Measurements from ENCODE around the gene TMEM59L. TPM values are rescaled to one million over a fixed set of nuclear protein-coding genes. Genes with fewer than 3 reads are reported as not detected.

Gene TMEM59L
- total and polyA plus RNA-seq, 9 of the 15 experiments (the other 6 are each of a cell fraction or from before 2014, with no cell fraction given): 0.37 TPM; not detected in 8

DNA sequence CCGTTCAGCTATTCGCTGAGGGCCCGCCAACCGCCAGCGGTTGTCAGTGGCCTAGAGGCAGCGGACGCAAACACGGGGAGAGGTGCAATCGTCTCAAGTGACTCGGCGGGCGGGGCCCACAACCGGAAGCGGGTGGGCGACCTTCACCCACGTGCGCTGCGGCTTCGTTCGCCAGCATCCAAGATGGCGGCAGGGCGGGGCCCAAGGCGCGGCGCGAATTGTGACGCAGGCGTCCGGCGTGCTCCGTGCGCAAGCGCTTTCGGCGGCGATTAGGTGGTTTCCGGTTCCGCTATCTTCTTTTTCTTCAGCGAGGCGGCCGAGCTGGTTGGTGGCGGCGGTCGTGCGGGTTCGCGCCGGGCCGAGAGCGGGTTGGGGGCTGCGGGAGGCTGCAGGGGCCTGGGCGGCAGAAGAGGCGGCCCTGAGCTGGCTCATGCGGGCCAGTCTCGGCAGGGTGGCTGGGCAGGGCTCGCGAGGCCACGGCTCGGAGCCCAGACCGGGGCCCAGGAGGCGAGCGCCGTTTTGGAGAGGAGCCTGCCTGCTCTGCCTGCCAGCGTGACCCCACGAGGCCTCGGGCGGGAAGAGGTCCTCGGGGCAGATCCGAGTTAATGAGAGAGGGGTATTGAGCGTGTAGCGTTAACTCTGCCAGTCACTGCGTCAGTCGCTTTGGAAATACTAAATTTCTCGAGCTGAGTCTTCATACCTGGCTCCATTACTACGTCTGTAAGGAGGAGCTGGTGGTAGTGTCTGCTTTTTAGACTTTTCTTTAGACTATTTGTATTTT, 40.9 kb upstream of the TMEM59L start, which contains the start of gene UBA52 (continued):
- TF ChIP-seq, protein P1, sequence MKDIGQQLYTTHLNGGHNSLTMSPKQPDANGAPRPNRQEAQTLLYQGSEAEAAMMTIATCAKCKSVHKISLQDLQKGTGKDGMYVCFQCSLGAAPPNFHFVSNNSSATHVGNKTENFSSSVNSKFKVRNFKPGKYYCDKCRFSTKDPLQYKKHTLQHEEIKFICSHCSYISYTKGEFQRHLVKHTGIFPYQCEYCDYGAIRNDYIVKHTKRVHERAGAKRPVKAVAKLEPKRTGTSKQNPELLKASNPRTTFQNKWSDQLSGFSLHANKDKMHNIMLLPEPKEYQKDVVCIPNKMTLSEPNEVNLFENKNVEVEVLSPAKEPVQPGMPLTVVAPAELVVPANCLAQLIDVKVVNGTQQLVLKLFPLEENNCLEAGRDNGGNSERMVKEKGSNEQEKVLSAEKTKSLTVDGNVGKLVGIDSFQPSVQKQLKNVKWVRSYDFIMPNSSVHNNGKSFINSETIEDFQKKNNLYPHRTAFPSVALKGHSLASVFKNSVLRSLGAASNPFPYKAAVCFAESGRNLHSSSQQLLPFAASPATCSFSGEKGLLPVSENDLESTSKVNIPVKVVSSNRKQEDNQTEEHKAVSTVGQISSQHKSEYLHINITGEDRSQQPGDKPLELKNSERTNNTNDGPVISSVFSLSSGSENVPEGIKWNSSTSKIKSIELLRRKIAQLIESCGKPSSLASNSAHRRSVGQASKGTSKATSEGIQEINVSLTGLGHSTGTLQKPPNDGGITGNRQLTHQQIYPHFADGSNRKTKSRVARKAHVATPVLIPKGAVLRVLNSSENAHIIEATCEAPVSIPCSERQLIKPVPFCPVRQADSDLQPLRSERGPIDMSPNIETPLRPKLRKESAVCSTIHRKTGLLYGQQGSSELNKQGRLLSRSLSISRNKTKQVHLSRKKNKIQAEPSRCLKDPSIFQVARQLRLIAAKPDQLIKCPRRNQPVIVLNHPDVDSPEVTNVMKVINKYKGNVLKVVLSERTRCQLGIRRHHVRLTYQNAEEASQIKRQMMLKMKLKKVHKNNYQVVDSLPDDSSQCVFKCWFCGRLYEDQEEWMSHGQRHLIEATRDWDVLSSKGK (CRISPR knock-in tag; IDR thresholded peaks at IDR 0.05): no peak
- TF ChIP-seq, protein P2, sequence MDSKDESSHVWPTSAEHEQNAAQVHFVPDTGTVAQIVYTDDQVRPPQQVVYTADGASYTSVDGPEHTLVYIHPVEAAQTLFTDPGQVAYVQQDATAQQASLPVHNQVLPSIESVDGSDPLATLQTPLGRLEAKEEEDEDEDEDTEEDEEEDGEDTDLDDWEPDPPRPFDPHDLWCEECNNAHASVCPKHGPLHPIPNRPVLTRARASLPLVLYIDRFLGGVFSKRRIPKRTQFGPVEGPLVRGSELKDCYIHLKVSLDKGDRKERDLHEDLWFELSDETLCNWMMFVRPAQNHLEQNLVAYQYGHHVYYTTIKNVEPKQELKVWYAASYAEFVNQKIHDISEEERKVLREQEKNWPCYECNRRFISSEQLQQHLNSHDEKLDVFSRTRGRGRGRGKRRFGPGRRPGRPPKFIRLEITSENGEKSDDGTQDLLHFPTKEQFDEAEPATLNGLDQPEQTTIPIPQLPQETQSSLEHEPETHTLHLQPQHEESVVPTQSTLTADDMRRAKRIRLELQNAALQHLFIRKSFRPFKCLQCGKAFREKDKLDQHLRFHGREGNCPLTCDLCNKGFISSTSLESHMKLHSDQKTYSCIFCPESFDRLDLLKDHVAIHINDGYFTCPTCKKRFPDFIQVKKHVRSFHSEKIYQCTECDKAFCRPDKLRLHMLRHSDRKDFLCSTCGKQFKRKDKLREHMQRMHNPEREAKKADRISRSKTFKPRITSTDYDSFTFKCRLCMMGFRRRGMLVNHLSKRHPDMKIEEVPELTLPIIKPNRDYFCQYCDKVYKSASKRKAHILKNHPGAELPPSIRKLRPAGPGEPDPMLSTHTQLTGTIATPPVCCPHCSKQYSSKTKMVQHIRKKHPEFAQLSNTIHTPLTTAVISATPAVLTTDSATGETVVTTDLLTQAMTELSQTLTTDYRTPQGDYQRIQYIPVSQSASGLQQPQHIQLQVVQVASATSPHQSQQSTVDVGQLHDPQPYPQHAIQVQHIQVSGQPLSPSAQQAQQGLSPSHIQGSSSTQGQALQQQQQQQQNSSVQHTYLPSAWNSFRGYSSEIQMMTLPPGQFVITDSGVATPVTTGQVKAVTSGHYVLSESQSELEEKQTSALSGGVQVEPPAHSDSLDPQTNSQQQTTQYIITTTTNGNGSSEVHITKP (IDR thresholded peaks at IDR 0.05; ENCODE audit: partially characterized antibody): peak; percentile 29
- TF ChIP-seq, protein P3, sequence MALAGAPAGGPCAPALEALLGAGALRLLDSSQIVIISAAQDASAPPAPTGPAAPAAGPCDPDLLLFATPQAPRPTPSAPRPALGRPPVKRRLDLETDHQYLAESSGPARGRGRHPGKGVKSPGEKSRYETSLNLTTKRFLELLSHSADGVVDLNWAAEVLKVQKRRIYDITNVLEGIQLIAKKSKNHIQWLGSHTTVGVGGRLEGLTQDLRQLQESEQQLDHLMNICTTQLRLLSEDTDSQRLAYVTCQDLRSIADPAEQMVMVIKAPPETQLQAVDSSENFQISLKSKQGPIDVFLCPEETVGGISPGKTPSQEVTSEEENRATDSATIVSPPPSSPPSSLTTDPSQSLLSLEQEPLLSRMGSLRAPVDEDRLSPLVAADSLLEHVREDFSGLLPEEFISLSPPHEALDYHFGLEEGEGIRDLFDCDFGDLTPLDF (CRISPR knock-in tag; IDR thresholded peaks at IDR 0.05): no peak
